Prostate gland (tissue), 2 donors: Measurements from ENCODE around the gene CPED1. TPM values are rescaled to one million over a fixed set of nuclear protein-coding genes. Genes with fewer than 3 reads are reported as not detected.
"Not testable (repeated sequence)": the region's sequence is repeated elsewhere in the genome, so short reads cannot be mapped to it uniquely, and the experiment has no call there.

ENCODE experiments used
- DNase-seq: peaks from one replicate; pipeline ENCODE4 v3.0.0-alpha.2; 2019; ENCODE audit warnings: low spot score
- H3K27ac ChIP-seq, 2 donors: fragments of 200-600 bp; sonication (generic); 2 replicates each; pipeline ENCODE4 v1.5.1; 2017 to 2019
- H3K27me3 ChIP-seq: fragments of 200-600 bp; sonication (generic); replicated peaks from 2 replicates; pipeline ENCODE4 v1.5.1; 2019; ENCODE audit not compliant: insufficient read depth
- H3K36me3 ChIP-seq, 2 donors: fragments of 200-600 bp; sonication (generic); 1 replicate in 1 of 2; 2 replicates in 1 of 2; pipeline versions ENCODE4 v1.5.1 to v1.8.1; 2017 to 2019
- H3K4me1 ChIP-seq: fragments of 200-600 bp; sonication (generic); replicated peaks from 2 replicates; pipeline ENCODE4 v1.5.1; 2019
- H3K4me3 ChIP-seq, 2 donors: fragments of 200-600 bp; sonication (generic); 2 replicates each; pipeline ENCODE4 v1.5.1; 2017 to 2019
- H3K9me3 ChIP-seq: fragments of 200-600 bp; sonication (generic); 2 replicates; pipeline ENCODE4 v1.5.1; 2017
- POLR2A ChIP-seq: fragments of 450-650 bp; IDR thresholded peaks from one replicate; pipeline ENCODE4 v1.6.1; 2016; ENCODE audit warnings: antibody characterized with exemption, mild to moderate bottlenecking
- POLR2AphosphoS5 ChIP-seq: sonication (generic); formaldehyde crosslinking; IDR thresholded peaks from one replicate; pipeline ENCODE4 v1.6.1; 2017; ENCODE audit warnings: antibody characterized with exemption
- WGBS: methylation state at CpG from one replicate; pipeline ENCODE4 v1.1.5; 2018; 5-methylcytosine and 5-hydroxymethylcytosine counted together
- intact Hi-C: fragments of 100-400 bp; cut with DNase I; formaldehyde crosslinking; loops from one replicate; pipeline ENCODE4 v1.14.2; 2022
- total RNA-seq, 2 donors: library from RNA; depleted of rRNA; stranded (reverse); fragments of >200 nt; gene quantifications; one replicate each; pipeline ENCODE4 v1.1.0, GENCODE V29; 2016
- TF ChIP-seq, protein P1 (sequence below), 4 experiments: fragments of 200-600 bp in 2 of 4; fragments of 450-650 bp in 2 of 4; sonication (generic) in 2 of 4; IDR thresholded peaks; 1 replicate in 3 of 4; 2 replicates in 1 of 4; pipeline ENCODE4 v1.5.1; 2016 to 2019; ENCODE audit warnings: antibody characterized with exemption in 4 of 4, mild to moderate bottlenecking in 2 of 4, moderate library complexity in 2 of 4

Gene CPED1
- total RNA-seq, 2 donors from 2014 or later, result 10.7 to 23.3 TPM

DNA sequence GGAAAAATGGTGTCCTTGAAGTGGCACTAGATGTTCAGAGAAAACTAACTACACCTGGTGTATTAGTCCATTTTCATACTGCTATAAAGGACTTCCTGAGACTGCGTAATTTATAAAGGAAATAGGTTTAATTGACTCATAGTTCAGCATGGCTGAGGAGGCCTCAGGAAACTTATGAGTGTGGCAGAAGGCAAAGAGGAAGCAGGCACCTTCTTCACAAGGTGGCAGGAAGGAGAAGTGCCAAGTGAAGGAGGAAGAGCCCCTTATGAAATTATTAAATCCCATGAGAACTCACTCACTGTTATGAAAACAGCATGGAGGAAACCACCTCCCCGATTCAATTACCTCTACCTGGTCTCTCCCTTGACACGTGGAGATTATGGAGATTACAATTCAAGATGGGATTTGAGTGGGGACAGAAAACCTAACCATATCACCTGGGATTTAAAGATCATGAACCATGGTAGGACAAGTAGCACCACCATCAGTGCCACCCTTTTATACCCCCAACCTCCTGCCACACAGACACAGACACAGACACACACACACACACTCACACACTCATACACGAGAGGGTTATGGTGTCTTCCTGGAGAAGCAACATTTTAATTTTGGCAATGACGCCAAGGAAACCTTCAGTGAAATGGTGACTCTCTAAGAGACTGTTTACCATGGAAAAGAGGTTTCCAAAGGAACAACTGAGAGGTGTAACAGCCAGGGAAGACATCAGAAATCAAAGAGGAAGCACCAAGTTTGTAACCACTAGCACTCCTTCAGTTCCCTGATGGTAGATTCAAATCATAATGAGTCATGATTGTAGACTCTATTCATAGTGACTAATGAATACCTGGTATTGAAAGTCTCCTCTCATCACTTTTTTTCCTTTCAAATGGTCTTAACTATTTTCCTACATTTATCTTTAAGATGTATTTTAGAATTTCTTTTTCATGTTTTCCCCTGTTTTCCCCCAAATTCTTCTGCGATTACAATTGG is 298.5 kb downstream of the CPED1 start:
- DNase-seq, result no peak
- H3K4me1 ChIP-seq, result no peaks in the 10 kb centered on the region
- intact Hi-C loops, result no loop called here
- TF ChIP-seq POLR2AphosphoS5, result no peak
- TF ChIP-seq, protein P1, sequence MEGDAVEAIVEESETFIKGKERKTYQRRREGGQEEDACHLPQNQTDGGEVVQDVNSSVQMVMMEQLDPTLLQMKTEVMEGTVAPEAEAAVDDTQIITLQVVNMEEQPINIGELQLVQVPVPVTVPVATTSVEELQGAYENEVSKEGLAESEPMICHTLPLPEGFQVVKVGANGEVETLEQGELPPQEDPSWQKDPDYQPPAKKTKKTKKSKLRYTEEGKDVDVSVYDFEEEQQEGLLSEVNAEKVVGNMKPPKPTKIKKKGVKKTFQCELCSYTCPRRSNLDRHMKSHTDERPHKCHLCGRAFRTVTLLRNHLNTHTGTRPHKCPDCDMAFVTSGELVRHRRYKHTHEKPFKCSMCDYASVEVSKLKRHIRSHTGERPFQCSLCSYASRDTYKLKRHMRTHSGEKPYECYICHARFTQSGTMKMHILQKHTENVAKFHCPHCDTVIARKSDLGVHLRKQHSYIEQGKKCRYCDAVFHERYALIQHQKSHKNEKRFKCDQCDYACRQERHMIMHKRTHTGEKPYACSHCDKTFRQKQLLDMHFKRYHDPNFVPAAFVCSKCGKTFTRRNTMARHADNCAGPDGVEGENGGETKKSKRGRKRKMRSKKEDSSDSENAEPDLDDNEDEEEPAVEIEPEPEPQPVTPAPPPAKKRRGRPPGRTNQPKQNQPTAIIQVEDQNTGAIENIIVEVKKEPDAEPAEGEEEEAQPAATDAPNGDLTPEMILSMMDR (IDR thresholded peaks at IDR 0.05), result no peak
- no peak for TF ChIP-seq POLR2A
- WGBS, result 90% methylated on average over 6 of the region's 6 CpGs
- H3K36me3 ChIP-seq, result no peaks in the 10 kb centered on the region
- no peaks in the 10 kb centered on the region for H3K27me3 ChIP-seq
- H3K9me3 ChIP-seq, result no peaks in the 10 kb centered on the region
- H3K4me3 ChIP-seq, result no peak overlapping the region
- no peak overlapping the region for H3K27ac ChIP-seq

DNA sequence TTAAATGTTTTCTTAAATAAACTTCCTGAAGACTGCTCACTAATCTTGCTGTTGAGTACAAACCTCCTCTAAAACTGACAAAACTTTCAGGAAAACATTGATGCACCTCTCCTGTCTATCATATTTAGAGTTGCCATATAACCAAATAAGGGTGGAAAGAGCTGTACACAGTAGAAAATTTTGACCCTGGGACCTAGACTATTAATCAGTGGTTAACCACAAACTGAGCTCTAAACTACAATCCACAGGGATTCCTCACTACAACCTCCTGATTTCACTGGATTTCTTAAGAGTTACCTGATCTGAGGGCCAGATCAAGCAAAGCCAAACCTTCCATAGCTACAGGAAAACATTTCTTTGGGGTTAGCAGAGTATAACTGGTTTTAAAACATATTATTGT is 300.4 kb downstream of the CPED1 start:
- Histone ChIP-seq H3K27me3 (peaks cover 2% of the 10 kb centered on the region), H3K27ac (no peak overlapping the region), H3K4me3 (no peak overlapping the region), H3K36me3 (no peaks in the 10 kb centered on the region), H3K4me1 (no peaks in the 10 kb centered on the region), H3K9me3 (no peaks in the 10 kb centered on the region)
- no peak for TF ChIP-seq POLR2AphosphoS5
- no peak for TF ChIP-seq POLR2A
- TF ChIP-seq, protein P1 (IDR thresholded peaks at IDR 0.05), result no peak
- intact Hi-C loops, result no loop called here
- DNase-seq, result no peak

DNA sequence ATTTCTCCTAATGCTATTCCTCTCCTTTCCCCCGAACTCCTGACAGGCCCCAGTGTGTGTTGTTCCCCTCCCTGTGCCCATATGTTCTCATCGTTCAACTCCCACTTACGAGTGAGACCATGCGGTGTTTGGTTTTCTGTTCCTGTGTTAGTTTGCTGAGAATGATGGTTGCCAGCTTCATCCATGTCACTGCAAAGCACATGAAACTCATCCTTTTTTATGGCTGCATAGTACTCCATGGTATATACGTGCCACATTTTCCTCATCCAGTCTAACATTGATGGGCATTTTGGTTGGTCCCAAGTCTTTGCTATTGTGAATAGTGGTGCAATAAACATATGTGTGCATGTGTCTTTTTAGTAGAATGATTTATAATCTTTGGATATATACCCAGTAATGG is 301.4 kb downstream of the CPED1 start:
- H3K9me3 ChIP-seq, H3K27ac ChIP-seq, H3K36me3 ChIP-seq, H3K27me3 ChIP-seq, intact Hi-C loops, H3K4me3 ChIP-seq, H3K4me1 ChIP-seq, DNase-seq: not testable (repeated sequence)
- WGBS, result 96% methylated on average over 5 of the region's 5 CpGs

DNA sequence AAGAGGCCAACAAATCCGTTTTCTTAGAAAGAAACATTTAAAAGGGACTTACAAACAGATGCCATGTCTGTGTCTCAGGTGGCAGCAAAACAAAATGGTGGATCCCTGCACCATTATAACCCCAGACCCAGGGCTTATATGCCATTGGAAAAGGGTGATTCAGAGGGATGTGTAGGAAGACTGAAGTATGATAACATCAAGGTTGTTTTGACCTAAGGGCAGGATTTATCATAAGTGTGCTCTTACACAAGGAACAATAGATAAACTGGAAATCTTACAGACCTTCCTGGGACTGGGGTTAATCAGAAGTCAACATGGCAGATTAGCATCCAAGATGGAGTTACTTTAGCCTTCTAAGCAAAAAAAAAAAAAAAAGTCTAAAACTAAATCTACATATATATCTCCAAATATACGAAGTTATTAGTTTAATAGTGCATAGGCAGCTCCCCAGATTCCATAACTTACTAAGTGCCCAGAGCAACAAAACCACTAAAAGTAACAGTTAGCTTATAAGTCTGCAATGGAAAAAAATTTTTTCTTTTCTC is 306.0 kb downstream of the CPED1 start:
- DNase-seq, result no peak
- no peaks in the 10 kb centered on the region for H3K36me3 ChIP-seq
- no peak overlapping the region for H3K27ac ChIP-seq
- TF ChIP-seq POLR2AphosphoS5 (no peak), POLR2A (no peak)
- TF ChIP-seq, protein P1 (IDR thresholded peaks at IDR 0.05), result no peak
- peaks cover 2% of the 10 kb centered on the region for H3K27me3 ChIP-seq
- no peak overlapping the region for H3K4me3 ChIP-seq
- H3K4me1 ChIP-seq, result no peaks in the 10 kb centered on the region
- WGBS, result 81% methylated on average over 2 of the region's 2 CpGs
- intact Hi-C loops, result no loop called here
- no peaks in the 10 kb centered on the region for H3K9me3 ChIP-seq

DNA sequence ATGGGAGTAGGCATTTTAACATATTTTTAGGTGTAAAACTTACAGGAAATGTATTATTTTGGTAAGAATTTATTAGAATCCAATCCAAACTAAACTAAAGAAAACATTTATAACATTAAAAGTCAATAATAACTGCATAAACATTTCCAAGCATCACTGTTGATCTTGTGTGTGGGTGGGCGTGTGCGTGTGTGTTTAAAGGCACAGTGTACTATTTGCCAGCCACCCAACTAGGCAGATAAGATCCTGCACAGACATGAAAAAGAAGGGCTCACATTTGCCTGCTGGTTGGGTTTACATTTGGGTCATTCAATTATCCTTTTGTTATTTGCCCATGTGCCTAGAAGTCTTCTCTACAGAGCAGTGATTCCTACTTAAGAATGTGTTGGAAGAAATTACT is 309.3 kb downstream of the CPED1 start:
- Histone ChIP-seq H3K9me3 (no peaks in the 10 kb centered on the region), H3K4me3 (no peak overlapping the region), H3K36me3 (no peaks in the 10 kb centered on the region), H3K27ac (no peak overlapping the region), H3K27me3 (peaks cover 2% of the 10 kb centered on the region), H3K4me1 (no peaks in the 10 kb centered on the region)
- WGBS, result 43% methylated on average over 2 of the region's 2 CpGs
- no peak for TF ChIP-seq POLR2AphosphoS5
- TF ChIP-seq POLR2A, result no peak
- TF ChIP-seq, protein P1 (IDR thresholded peaks at IDR 0.05), result no peak
- intact Hi-C loops, result no loop called here
- no peak for DNase-seq
